NAMALWA (cell line): ENCODE measurements around the gene SENP7.
A peak's percentile ranks its signal among the peaks of the same experiment; 100 is the strongest.
"Not testable (repeated sequence)": the region's sequence is repeated elsewhere in the genome, so short reads cannot be mapped to it uniquely, and the experiment has no call there.

Source experiments
- DNase-seq: peaks from one replicate; pipeline ENCODE4 v3.0.0-alpha.2; 2015; ENCODE audit warnings: low spot score

Gene SENP7

DNA sequence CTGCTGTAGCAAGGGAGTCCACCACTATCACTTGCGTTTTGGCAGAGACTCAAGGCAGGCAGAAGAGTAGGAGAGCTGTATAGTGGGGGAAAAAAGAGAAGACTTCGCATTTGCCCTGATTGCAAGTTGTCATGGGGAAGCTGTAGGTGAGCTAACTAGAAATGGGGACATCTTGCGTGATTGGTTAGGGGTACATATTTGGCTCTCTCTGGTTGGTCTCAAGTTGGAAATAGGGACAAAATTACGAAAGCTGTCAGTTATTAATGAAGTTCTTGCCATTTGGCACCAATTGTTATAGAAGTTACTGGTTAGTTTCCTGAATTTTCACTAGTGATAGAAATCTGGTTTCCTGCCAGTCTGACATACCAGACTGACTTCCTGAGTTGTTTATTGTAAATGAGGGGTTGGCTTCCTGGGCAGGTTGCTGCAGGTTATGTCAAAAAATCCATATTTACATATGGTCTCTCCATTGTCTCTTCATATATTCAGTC, 8.2 kb upstream of the SENP7 start:
- DNase-seq, result no peak

DNA sequence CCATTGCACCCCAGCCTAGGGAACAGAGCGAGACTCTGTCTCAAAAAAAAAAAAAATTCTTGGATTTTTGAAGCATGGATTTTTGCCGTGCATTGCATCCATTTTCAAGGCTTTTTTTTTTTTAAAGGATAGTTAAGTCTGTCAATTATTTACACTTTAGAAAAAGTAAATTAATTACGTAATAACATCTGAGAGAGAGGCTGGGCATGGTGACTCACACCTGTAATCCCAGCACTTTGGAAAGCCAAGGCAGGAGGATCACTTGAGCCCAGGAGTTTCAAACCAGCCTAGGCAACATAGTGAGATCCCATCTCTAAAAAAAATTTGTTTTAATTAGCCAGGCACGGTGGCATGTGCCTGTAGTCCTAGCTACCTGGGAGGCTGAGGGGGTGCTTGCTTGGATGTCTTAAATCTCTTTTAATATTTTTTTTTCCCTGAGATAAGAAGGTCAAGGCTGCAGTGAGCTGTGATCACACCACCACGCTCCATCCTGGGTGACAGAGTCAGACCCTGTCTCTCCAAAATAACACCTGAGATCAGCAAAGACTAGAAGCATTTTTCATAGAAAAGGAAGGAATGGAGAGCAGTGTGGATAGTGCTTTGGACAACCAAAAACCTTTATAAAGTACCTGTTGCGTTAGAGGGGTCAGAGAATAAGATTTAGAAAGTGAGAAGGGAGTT, 6.8 kb upstream of the SENP7 start:
- no peak for DNase-seq

DNA sequence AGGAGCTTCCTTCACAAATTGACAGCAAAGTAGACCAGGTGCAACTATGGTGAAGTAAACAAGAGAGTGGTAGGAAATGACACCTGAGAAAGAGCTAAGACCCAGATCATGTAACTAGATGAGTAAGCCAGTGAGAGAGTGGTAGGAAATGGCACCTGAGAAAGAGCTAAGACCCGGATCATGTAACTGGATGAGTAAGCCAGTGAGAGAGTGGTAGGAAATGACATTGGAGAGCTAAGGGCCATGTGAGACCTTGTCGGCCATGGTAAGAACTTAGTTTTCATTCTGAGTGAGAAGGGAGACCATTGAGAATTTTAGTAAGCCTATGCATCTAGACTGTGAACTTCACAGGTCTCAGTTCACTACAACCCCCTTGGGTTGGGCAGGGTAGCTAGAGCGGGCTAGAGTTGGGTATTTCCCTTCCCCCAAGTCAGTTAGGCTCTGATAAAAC, 5.4 kb upstream of the SENP7 start:
- no peak for DNase-seq

DNA sequence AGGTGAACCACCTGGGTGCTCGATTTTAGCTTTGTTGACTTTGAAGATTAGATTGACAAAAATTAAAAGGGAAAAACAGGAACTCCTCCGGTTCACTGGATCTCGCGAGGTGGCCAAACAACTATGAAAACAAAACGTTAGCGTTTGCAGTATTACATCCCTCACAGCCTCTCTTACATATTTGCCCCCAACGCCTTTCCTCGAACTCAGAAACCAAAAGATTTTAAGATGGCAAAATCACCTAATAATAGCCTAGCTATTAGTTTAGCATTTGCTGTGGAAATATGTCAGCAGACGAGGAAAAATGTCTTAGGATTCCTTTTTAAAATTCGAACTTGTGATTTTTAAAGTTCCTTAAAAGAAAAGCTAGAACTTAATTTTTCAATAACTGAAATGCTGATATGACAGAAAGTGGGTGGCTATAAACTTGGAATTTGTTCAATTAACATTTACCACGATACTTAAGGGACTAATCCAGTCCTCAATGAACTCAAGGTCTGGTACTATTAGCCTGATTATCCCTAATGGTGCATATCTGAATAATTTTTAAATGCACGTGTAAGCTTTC, 491 bp upstream of the SENP7 start:
- no peak for DNase-seq

DNA sequence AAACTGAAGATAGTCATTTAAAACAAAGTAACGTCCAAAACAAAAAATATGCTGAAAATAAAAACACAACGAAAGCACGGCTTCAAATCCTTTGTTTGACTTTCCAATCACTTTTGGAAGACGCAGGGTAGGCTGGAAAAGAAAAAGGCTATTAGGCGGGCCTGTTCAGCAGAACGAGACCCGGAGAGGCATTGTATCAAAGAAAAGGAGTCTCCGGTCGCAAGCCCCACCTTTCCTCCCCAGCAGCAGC, 691 bp downstream of the SENP7 start:
- DNase-seq, result no peak

DNA sequence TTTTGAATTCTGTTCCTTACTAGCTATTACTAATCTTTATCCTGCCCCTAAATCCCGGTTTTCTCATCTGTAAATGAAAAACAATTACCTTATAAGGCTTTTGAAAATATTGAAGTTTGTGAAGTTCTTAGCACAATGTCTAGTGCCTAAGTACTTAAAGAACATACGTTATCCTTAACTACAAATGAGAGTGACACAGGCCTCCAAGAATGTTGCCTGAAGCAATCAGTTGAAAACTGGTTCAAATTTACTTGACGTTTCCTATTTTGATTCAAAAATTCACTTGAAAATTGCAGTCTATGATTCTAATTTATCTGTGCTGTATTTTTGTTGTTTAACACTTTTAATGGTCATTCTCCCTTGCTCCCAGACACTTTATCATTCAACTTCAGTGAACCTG, 3.2 kb downstream of the SENP7 start:
- no peak for DNase-seq

DNA sequence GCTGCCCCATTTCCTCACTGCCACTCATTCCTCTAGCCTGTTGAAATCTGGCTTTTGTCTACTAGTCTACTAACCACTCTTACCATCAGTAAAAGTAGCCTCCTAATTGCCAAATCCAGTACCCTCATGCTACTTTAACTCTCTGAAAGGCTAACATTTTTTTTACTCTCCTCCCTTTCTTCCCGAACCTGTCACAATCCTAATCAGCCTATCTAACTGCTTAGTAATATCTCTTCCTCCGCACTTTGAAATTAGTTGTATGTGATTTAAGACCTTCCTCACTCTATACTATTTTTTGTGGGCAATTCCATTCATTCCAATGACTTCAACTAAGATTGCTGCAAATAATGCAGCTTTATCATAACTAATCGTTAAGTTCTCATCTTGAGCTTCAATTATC, 3.7 kb downstream of the SENP7 start:
- no peak for DNase-seq

DNA sequence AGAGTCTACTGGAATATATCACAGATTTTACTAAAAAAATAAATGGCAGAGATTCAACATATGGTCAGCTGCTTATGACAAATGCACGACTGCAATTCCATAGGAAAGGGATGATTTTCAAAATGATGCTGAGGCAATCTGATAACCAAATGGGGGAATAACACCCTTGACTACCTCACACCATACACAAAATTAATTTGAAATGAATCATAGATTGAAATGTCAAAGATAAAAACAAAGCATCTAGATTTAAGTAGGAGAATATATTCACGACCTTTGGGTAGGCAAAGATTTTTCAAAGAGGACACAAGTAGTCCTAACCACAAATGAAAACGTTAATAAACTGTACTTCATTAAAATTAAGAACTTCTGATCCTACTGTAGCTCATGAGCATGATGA, 11.2 kb downstream of the SENP7 start:
- DNase-seq, result no peak

DNA sequence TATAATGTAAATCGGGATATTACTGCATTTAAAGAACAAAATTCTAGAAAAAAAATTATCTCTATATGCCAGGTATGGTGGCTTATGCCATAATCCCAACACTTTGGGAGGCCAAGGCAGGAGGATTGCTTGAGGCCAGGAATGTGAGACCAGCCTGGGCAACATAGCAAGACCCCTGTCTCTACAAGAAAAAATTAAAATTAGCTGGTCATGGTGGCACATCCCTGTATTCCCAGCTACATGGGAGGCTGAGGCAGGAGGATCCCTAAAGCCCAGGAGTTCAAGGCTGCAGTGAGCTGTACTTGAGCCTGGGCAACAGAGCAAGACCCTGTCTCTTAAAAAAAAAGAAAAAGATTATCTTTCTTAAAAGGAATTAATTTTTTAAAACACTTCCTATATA, 12.8 kb downstream of the SENP7 start:
- no peak for DNase-seq

DNA sequence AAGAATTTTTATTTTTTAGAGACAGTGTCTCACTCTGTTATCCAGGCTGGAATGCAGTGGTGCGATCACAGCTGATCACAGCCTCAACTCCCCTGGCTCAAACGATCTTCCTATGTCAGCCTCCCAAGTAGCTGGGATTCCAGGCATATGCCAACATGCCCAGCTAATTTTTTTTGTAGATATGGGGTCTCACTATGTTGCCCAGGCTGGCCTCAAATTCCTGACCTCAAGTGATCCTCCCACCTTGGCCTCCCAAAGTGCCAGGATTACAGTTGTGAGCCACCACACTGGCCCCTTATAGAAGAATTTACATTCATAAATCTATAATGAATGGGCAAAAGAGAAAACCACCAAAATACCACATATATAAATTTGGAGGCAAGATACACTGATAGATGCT, 15.2 kb downstream of the SENP7 start:
- DNase-seq, result no peak

DNA sequence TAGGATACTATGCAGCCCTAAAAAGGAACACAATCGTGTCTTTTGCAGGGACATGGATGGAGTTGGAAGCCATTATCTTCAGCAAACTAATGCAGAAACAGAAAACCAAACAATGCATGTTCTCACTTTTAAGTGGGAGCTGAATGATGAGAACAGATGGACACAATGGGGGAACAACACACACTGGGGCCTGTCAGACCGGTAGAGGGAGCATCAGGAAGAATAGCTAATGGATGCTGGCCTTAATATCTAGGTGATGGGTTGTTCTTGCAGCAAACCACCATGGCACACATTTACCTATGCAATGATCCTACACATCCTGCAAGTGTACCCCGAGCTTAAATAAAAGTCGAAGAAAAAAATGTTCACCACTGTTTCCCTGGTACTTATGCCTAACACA, 17.5 kb downstream of the SENP7 start:
- DNase-seq, result no peak

DNA sequence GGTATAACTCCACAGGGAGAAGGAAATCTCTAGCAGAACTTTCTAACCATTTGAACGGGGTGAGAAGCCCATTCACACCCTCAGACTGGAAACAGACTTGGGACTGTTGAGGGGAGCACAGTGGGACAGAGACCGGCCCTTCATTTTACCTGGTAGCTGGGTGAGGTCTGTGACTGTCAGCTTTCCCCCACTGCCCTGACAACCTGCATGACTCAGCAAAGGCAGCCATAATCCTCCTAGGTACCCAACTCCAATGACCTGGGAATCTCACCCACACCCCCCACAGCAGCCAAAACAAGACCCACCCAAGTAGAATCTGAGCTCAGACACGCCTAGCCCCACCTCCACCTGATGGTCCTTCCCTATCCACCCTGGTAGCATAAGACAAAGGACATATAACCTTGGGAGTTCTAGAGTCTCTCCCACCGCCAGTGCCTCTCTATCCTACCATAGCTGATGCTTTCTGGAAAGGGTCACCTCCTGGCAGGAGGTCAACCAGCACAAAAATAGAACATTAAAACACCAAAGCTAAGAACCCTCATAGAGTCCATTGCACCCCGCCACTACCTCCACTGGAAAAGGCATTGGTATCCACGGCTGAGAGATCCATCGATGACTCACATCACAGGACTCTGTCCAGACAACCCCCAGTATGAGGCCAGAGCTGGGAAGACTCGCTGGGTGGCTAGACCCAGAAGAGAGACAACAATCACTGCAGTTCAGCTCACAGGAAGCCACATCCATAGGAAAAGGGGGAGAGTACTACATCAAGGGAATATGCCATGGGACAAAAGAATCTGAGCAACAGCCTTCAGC, 28.0 kb downstream of the SENP7 start:
- no peak for DNase-seq

DNA sequence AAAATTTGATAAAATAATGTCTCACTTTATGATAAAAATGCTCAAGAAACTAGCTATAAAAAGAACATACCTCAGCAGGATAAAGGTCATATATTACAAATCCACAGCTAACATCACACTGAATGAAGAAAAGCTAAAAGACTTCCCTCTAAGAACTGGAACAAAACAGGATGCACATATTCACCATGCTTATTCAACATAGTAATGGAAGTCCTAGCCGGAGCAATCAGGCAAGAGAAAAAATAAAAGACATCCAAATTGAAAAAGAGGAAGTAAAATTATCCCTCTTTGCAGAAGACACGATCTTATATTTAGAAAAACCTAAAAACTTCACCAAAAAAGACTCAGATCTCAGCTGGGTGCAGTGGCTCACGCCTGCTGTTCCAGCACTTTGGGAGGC, 34.0 kb downstream of the SENP7 start:
- peak; percentile 4 for DNase-seq

DNA sequence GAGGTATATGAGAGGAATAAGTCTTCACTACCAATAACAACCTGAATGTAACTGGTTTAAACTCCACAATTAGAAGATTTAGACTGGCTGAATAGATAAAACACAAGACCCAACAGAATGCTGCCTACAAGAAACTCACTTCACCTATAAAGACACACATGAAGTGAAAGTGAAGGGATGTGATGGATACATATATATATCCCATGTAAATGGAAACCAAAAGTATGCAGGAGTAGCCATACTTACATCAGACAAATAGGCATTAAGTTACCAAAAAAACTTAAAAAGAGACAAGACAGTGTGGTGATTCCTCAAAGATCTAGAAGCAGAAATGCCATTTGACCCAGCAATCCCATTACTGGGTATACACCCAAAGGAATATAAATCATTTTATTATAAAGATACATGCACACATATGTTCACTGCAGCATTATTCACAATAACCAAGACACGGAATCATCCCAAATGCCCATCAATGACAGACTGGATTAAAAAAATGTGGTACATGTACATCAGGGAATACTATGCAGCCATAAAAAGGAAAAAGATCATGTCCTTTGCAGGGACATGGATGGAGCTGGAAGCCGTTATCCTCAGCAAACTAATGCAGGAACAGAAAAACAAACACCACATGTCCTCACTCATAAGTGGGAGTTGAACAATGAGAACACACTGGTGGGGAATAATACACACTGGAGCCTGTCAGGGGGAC, 38.0 kb downstream of the SENP7 start:
- DNase-seq, result not testable (repeated sequence)

DNA sequence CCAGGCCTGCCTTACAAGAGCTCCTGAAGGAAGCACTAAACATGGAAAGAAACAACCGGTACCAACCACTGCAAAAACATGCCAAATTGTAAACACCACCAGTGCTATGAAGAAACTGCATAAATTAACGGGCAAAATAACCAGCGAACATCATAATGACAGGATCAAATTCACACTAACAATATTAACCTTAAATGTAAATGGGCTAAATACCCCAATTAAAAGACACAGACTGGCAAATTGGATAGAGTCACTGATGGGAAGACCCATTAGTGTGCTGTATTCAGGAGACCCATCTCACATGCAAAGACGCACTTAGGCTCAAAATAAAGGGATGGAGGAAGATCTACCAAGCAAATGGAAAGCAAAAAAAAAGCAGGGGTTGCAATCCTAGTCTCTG, 44.3 kb downstream of the SENP7 start:
- not testable (repeated sequence) for DNase-seq

DNA sequence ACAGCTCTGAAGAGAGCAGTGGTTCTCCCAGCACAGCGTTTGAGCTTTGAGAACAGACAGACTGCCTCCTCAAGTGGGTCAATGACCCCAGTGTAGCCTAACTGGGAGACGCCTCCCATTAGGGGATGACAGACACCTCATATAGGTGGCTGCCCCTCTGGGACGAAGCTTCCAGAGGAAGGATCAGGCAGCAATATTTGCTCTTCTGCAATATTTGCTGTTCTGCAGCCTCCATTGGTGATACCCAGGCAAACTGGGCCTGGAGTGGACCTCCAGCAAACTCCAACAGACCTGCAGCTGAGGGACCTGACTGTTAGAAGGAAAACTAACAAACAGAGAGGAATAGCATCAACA, 45.7 kb downstream of the SENP7 start:
- not testable (repeated sequence) for DNase-seq

DNA sequence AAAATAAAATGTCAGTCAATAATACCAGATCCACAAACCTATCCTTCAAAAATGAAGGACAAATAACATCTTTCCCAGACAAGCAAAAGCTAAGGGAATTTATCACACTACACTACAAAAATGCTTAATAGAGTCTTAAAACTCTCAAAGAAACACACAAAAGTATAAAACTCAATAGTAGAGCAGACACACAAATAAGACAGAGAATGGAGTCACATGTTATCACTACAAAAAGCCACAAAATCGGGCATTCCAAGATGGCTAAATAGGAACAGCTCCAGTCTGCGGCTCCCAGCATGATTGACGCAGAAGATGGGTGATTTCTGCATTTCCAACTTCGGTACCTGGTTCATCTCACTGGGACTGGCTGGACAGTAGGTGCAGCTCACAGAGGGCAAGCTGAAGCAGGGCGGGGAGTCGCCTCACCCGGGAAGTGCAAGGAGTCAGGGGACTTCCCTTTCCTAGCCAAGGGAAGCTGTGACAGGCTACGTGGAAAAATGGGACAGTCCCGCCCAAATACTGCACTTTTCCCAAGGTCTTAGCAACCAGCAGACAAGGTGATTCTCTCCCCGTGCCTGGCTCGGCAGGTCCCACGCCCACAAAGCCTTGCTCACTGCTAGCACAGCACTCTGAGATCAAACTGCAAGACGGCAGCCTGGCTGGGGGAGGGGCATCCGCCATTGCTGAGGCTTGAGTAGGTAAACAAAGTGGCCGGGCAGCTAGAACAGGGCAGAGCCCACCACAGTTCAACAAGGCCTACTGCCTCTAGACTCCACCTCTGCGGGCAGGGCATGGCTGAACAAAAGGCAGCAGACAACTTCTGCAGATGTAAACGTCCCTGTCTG, 46.3 kb downstream of the SENP7 start:
- no peak for DNase-seq

DNA sequence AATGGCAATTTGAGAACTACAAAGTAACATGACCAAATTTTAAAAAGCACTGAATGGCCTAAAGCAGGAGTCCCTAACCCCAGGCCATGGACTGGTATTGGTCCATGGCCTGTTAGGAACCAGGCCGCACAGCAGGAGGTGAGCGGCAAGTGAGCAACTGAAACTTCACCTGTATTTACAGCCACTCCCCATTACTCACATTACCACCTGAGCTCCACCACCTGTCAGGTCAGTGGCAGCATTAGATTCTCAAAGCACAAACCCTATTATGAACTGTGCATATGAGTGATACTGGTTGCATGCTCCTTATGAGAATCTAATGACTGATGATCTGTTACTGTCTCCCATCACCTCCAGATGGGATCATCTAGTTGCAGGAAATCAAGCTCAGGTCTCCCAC, 48.8 kb downstream of the SENP7 start:
- no peak for DNase-seq

DNA sequence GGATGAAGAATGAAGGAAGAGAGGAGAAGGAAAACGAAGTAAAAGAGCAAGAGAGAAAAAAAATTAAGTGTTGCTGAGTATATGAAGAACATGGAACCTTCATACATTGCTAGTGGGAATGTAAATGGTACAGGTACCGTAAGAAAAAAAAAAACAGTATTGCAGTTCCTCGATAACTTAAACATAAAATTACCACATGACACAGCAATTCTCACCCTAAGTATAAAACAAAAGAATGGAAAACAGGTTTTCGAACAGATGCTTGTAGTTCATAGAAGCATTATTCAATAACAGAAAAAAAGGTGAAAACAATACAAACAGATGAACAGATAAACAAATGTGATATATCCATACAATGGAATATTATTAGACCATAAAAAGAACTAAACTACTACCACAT, 51.6 kb downstream of the SENP7 start:
- no peak for DNase-seq

DNA sequence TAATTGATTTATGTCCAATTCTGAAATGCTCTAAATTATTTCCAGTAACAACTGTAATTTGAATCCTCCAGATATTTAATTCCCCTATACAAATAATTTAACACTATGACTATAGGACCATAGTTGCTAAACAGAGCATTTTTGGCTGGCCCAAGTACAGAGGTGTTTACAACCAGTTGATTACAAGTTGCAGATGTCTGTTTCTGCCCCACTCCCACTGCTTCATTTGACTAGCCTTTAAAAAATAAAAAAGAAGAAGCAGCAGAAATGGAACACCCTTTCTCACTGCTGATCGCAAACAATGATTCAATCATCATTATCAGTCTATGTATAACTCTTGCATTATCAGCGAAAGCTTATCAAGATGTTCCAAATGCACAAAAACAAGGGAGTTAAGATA, 54.6 kb downstream of the SENP7 start:
- no peak for DNase-seq

DNA sequence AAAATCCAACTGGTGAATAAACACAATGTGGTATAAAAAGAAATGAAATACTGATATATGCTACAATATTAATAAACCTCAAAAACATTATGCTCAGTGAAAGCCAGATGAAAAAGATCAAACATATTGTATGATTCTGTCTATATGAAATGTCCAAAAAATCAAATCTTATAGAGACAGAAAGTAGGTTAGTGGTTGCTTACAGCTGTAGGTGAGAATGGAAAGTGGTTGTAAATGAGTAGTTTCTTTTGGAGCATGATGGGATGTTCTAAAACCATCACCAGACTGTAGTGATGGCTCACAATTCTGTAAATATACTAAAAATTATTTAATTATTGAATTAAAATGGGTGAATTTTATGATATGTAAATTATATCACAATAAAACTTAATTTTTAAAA, 58.4 kb downstream of the SENP7 start:
- DNase-seq, result no peak

DNA sequence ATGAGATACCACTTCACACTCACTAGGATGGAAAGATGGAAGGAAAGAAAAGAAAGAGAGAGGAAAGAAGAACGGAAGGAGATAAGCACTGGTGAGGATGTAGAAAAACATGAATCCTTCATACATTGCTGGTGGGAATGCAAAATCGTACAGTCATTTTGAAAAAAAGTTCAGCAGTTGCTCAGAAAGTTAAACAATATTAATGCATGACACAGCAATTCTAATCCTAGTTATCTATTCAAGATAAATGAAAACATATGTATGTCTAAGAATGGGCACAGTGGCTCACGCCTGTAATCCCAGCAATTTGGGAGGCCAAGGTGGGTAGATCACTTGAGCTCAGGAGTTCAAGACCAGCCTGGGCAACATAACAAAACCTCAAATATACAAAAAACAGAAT, 59.1 kb downstream of the SENP7 start:
- DNase-seq, result no peak
